ENCODE results near the gene OR52L1. TPM values are rescaled to one million over a fixed set of nuclear protein-coding genes. Genes with fewer than 3 reads are reported as not detected.
A peak's percentile ranks its signal among the peaks of the same experiment; 100 is the strongest.

Gene OR52L1
- total RNA-seq, 1 experiment from 2014 or later = not detected

GRCh38 chr11:6025056-6025455 is 38.3 kb upstream of the OR52L1 start:
- no peak overlapping the region for H2AFZ ChIP-seq (ENCODE audit: low read length)
- H3K4me1 ChIP-seq (ENCODE audit: insufficient read depth, low read length) = no peaks in the 10 kb centered on the region
- no peaks in the 10 kb centered on the region for H3K36me3 ChIP-seq (ENCODE audit: low read depth, low read length)
- no peaks in the 10 kb centered on the region for H4K20me1 ChIP-seq (ENCODE audit: low read length)
- no peak for DNase-seq
- H3K4me2 ChIP-seq (ENCODE audit: low read length) = no peak overlapping the region
- no peak overlapping the region for H3K4me3 ChIP-seq (ENCODE audit: low read length)
- H3K9me3 ChIP-seq (ENCODE audit: low read length) = no peaks in the 10 kb centered on the region
- POLR2A ChIA-PET (ENCODE audit: unreplicated experiment) = no interaction called here
- H3F3A ChIP-seq (ENCODE audit: low read length, unreplicated experiment) = no peaks in the 10 kb centered on the region
- no peak overlapping the region for H3K27ac ChIP-seq (ENCODE audit: low read length)
- no peaks in the 10 kb centered on the region for H3K79me2 ChIP-seq (ENCODE audit: low read length)
- CTCF ChIA-PET = no interaction called here
- H3K9me2 ChIP-seq (replicated peaks; ENCODE audit: low read length) = no peaks in the 10 kb centered on the region
- H3K27me3 ChIP-seq (ENCODE audit: low read length) = no peaks in the 10 kb centered on the region
- BruUV-seq (replicated peaks) = no TSS peak
- ATAC-seq = no peak
- TF ChIP-seq CTCF (conservative IDR thresholded peaks at IDR 0.05; ENCODE audit: low read depth, low read length) (no peak), EZH2 (IDR thresholded peaks at IDR 0.05; ENCODE audit: low read length, unreplicated experiment) (no peak), EZH2phosphoT487 (IDR thresholded peaks at IDR 0.05; ENCODE audit: borderline replicate concordance, low read length) (no peak)
- no peak overlapping the region for H3K9ac ChIP-seq (ENCODE audit: low read length)
- intact Hi-C loops (cut with micrococcal nuclease) = no loop called here

- ATAC-seq (peak; percentile 69), DNase-seq (peak; percentile 59)
- intact Hi-C loops (cut with micrococcal nuclease) = loop anchor here (1.0 to 5.0 kb wide), 4 partner anchors 274 to 340 kb away; no protein-coding TSS in a partner anchor
- H3F3A ChIP-seq (ENCODE audit: low read length, unreplicated experiment) = no peaks in the 10 kb centered on the region
- H3K4me3 ChIP-seq (ENCODE audit: low read length) = no peak overlapping the region
- CTCF ChIA-PET = interaction anchor here (1.0 kb wide), 1 partner anchor 276 kb away, joined by 3 read pairs; no protein-coding TSS in a partner anchor
- H2AFZ ChIP-seq (ENCODE audit: low read length) = no peak overlapping the region
- no peak overlapping the region for H3K27ac ChIP-seq (ENCODE audit: low read length)
- H3K9me2 ChIP-seq (replicated peaks; ENCODE audit: low read length) = no peaks in the 10 kb centered on the region
- H3K9ac ChIP-seq (ENCODE audit: low read length) = no peak overlapping the region
- no peaks in the 10 kb centered on the region for H3K4me1 ChIP-seq (ENCODE audit: insufficient read depth, low read length)
- H3K4me2 ChIP-seq (ENCODE audit: low read length) = no peak overlapping the region
- no peaks in the 10 kb centered on the region for H4K20me1 ChIP-seq (ENCODE audit: low read length)
- POLR2A ChIA-PET (ENCODE audit: unreplicated experiment) = no interaction called here
- TF ChIP-seq CTCF (conservative IDR thresholded peaks at IDR 0.05; ENCODE audit: low read depth, low read length) (peak; percentile 63), EZH2phosphoT487 (IDR thresholded peaks at IDR 0.05; ENCODE audit: borderline replicate concordance, low read length) (no peak)
- H3K79me2 ChIP-seq (ENCODE audit: low read length) = no peaks in the 10 kb centered on the region
- BruUV-seq (replicated peaks) = no TSS peak
- no peaks in the 10 kb centered on the region for H3K36me3 ChIP-seq (ENCODE audit: low read depth, low read length)
- H3K27me3 ChIP-seq (ENCODE audit: low read length) = no peaks in the 10 kb centered on the region
- no peaks in the 10 kb centered on the region for H3K9me3 ChIP-seq (ENCODE audit: low read length)
These were observed 36.2 kb upstream of the OR52L1 start for GRCh38 chr11:6022956-6023355.

GRCh38 chr11:6013042-6013441 is 26.3 kb upstream of the OR52L1 start:
- no peak overlapping the region for H3K9ac ChIP-seq (ENCODE audit: low read length)
- no peak for DNase-seq
- H3K27ac ChIP-seq (ENCODE audit: low read length) = no peak overlapping the region
- ChIA-PET POLR2A (ENCODE audit: unreplicated experiment) (no interaction called here), CTCF (no interaction called here)
- no peaks in the 10 kb centered on the region for H3K79me2 ChIP-seq (ENCODE audit: low read length)
- H2AFZ ChIP-seq (ENCODE audit: low read length) = no peak overlapping the region
- H3K9me2 ChIP-seq (replicated peaks; ENCODE audit: low read length) = no peaks in the 10 kb centered on the region
- no peaks in the 10 kb centered on the region for H3K36me3 ChIP-seq (ENCODE audit: low read depth, low read length)
- H3K27me3 ChIP-seq (ENCODE audit: low read length) = peaks cover 24% of the 10 kb centered on the region
- ATAC-seq = no peak
- no peaks in the 10 kb centered on the region for H3F3A ChIP-seq (ENCODE audit: low read length, unreplicated experiment)
- no peak overlapping the region for H3K4me3 ChIP-seq (ENCODE audit: low read length)
- H3K9me3 ChIP-seq (ENCODE audit: low read length) = no peaks in the 10 kb centered on the region
- intact Hi-C loops (cut with micrococcal nuclease) = no loop called here
- H4K20me1 ChIP-seq (ENCODE audit: low read length) = no peaks in the 10 kb centered on the region
- no TSS peak for BruUV-seq (replicated peaks)
- no peak for TF ChIP-seq EZH2 (IDR thresholded peaks at IDR 0.05; ENCODE audit: low read length, unreplicated experiment)
- TF ChIP-seq EZH2phosphoT487 (IDR thresholded peaks at IDR 0.05; ENCODE audit: borderline replicate concordance, low read length) = no peak
- TF ChIP-seq CTCF (conservative IDR thresholded peaks at IDR 0.05; ENCODE audit: low read depth, low read length) = no peak
- H3K4me1 ChIP-seq (ENCODE audit: insufficient read depth, low read length) = no peaks in the 10 kb centered on the region
- no peak overlapping the region for H3K4me2 ChIP-seq (ENCODE audit: low read length)
